GM19193 (cell line): ENCODE results near the gene RNF32.

Experiments
- POLR2A ChIP-seq: IDR thresholded peaks from 4 replicates; pipeline ENCODE4 v1.6.1; 2011; ENCODE audit not compliant: insufficient read depth, insufficient read length; ENCODE audit errors: extremely low read depth

Gene RNF32

DNA sequence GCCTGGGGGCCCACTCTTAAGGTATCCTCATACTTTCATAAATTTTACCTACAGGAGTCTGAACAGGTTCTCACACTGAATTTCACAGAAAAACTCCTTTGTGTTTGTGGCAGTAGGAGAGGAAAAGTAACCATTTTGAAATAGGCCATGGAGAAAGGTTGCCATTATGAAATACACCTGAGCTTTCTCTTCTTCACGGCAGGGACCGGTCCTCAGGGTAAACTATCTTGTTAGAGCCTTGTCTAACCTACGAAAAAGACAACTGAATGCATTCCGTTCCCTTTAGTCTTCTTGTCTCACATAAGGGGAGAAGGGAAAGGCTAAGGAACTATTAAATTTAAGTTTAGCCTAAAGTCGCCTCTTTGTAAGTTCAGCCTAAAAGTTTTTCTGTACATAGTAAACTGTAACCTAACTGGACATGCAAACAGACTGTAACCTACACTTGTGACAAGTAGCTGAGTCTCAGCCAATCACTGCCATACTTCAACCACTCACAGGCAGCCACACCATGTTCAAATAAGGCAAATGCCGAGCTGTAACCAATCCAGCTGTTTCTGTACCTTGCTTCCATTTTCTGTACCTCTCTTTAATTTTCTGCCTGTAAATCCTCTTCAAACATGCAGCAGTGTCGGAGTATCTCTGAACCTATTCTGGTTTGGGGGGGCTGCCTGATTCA is 14.2 kb upstream of the RNF32 start:
- no peak for TF ChIP-seq POLR2A

DNA sequence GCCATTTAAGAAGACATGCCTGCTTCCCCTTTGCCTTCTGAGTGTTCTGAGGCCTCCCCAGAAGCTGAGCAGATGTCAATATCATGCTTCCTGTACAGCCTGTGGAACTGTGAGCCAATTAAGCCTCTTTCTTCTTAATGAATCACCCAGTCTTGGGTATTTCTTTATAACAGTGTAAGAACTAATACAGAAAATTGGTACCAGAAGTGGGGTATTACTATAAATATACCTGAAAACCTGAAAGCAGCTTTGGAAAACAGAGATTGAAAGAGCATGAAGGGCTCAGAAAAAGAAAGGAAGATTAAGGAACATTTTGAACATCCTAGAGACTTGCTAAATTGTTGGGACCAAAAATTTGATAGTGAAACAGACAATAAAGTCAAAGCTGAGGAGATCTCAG is 12.0 kb upstream of the RNF32 start:
- no peak for TF ChIP-seq POLR2A

DNA sequence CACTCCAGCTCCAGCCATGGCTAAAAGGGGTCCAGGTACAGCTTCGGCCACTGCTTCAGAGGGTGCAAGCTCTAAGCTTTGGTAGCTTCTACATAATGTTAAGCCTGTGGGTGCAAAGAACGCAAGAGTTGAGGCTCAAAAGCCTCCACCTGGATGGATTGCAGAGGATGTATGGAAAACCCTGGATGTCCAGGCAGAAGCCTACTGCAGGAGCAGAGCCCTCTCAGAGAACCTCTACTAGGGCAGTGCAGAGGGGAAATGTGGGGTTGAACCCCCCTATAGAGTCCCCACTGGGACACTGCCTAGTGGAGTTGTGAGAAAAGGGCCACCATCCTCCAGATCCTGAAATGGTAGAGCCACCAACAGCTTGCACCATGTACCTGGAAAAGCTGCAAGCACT is 10.7 kb upstream of the RNF32 start:
- no peak for TF ChIP-seq POLR2A

DNA sequence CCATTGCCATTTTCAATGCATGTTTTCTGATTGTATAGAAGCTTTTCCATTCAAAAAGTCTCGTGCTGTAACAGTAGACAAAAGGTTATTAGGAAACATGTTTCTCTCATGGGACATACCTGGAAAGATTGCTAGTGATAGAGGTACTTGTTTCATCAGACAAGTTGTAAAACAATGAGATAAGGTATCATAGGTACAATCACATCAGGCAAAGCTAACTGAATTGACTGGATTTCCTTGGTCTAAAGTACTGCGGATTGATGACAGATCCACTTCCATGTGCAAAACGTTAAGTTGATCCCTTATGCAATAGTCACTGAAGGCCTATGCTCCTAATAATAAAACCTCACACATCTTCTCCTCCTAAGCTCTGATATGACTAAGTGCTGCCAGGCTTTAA is 6.5 kb upstream of the RNF32 start:
- no peak for TF ChIP-seq POLR2A

DNA sequence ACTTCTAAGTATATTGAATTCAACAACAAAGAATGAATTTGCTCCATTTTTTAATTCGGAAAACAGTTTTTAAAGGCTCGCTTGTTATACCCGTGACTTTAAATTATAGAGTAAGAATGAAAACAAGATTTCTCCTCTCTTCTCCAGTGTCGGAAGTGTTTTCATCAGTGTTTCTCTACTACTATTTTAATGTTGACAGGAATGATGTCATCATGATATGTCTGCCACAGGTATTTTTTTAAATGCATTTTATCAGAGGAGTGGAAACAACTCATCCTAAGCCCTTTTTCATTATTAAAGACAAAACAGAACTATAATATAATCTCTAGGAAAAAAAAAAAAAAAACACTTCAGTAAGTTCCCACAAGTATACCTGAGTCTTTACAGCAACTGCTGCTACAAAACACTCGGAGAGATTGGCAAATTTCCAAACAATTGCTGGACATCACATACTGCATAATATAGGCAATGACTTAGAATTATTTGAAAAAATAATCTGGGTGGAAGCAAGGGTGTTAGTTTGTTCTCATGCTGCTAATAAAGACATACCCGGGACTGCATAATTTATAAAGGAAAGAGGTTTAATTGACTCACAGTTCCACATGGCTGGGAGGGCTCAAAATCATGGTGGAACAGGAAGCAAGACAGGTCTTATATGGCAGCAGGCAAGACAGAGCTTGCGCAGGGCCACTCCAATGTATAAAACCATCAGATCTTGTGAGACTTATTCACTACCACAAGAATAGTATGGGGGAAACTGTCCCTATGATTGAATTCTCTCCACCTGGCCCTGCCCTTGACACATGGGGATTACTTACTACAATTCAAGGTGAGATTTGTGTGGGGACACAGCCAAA is 4.8 kb upstream of the RNF32 start:
- TF ChIP-seq POLR2A = no peak

DNA sequence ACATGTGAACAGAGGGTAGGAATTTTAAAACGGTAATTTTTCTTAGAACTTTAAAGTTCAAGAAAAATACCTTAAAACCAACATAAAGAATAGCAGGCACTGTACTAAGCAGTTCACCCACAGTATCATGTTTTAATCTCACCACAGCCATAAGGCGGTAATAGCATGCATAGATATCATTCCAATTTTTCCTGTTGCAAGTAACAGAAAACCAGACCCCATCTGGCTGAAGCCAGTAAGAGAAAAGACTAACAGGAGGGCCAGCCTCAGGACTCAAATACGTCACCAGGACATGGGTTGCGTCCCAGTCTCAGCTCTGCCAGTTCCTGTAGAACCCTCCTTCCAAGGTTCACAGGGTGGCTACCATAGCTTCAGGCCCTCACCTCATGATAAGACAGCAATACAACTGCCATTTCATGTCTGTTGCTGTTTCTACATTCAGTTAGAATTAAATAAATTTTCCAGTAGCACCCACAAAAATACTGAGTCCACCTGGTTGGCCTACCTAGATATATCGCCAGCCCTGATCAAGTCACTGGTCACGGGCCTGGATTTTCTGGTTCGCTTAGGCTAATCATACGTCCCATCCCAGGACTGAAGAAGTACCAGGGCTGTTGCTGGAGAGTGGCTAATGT is 2.0 kb upstream of the RNF32 start:
- TF ChIP-seq POLR2A = no peak

DNA sequence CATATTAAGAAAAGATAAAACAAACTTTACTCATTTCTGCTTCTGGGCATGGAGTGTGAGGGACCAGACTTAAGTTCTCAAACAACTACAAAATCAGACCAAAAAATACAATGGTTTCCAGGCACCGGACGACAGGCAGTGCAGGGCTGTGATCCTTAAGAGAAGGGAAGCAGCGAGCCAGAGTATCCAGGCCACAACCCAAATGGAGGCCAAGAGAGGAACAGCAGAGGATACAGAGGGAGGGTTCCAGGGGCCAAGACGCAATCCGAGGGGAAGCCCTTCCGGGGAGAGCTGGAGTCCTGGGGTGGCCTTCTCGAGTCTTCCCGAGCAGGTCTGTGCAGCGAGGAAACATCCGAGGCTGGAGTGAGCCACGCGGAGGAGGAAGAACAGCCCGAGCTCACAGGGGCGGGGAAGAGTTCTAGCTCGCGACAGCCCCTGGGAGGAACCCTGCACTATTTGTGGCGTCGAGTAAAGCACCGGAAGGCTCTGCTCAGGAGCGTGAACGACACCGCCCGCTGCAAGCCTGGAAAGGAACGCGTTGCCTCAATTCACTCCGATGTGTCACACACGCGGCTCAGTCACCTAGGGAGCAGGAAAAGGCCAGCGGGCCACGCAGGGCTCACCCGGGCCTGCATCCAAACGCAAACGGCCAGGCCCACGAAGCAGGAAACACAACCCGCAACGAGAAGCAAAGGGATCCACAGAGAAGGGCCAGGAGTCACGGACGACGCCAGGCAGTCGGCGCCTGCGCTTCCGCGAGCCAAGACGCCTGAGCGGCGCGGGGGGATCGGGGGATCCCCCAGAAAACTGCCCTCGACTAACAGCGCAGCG is 933 bp upstream of the RNF32 start:
- TF ChIP-seq POLR2A = no peak

DNA sequence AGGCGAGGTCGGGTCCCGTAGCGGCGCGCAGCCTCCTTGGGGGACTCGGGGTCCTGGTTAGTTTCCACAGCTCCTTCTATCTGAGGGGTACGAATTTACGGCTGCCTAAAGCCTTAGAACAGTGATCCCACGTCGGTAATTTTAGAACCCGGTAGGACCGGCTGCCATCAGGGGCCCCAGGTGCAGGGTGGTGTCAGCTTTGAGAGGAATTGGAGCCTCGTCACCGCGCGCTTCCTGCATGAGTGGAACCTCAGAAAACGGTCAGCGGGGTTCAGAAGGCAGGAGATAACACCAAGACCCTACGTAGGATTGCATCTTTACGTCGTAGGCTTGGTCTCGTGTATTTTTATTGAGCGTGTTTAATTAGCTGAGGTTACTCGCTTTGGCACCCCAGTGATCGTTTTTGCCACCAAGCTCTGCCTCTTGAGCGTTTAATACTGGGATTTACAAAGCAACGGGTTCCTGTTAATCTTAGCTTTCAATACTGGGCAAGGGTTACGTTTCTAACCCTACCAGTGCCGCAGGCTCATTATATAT is 443 bp downstream of the RNF32 start:
- TF ChIP-seq POLR2A = peak; percentile 32

DNA sequence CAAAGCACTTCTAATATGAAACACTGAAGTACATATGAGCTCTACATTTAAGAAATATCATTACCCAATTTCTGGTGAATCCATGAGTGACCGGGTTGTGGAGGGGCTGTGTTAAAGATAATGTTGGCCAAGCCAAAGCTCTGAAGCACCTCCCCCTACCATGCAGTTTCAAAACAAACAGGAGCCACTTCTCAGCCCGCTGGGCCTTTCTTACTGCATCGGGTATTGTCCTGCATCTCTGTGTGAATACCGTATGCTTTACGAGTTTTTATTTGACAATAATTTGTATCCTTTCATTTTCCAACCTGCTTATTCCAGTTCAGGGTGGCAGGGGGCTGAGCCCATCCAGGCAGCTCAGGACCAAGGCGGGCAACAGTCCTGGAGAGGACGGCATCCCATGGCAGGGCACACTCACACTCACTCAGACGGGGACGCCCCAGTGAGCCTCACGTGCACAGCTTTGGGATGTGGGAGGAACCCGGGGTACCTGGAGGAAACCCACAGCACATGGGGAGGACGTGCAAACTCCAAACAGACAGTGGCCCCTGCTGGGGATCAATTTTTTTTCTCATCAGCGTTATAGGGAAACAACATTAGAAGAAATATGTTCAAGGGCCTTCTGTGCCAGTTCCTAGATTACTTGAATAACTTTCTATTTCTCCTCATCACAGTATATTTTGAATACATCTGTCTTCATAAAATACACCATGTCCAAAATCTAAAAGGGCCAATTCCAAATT is 1.9 kb downstream of the RNF32 start:
- TF ChIP-seq POLR2A = no peak

DNA sequence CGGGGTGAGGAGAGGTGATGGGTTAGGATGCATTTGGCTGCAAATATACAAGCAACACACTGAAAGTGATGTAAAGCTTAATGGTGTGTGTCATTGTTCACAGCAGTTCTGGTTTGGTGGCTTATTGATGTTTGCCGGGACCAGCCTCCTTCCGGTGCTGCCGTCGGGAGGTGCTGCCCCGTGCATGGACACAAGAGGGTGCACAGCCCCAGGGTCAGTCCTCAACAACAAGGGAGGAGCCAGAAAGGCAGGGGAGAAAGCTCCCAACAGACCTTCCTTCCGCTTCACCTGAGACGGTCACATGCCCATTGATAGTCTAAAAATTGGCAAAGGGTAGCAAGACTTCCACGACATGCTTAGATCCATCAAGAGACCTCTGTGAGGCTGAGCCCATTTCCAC is 9.5 kb downstream of the RNF32 start:
- no peak for TF ChIP-seq POLR2A

DNA sequence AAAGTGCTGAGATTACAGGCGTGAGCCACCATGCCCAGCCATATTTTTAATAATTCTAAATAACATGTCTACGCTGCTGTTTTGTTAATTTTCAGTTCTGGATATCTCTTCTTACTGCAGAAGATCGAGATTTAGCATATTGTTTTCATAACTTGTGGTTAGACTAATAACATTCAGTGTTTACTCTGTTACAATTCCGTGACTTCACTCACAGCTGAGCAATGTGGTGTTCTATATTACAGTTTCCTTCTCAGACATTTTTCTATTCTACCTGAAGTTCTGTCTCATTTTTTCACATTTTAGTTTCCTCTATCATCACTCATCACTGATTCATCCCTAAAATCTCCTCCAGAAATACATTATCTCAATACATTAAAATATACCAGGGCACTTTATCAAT is 10.9 kb downstream of the RNF32 start:
- no peak for TF ChIP-seq POLR2A

DNA sequence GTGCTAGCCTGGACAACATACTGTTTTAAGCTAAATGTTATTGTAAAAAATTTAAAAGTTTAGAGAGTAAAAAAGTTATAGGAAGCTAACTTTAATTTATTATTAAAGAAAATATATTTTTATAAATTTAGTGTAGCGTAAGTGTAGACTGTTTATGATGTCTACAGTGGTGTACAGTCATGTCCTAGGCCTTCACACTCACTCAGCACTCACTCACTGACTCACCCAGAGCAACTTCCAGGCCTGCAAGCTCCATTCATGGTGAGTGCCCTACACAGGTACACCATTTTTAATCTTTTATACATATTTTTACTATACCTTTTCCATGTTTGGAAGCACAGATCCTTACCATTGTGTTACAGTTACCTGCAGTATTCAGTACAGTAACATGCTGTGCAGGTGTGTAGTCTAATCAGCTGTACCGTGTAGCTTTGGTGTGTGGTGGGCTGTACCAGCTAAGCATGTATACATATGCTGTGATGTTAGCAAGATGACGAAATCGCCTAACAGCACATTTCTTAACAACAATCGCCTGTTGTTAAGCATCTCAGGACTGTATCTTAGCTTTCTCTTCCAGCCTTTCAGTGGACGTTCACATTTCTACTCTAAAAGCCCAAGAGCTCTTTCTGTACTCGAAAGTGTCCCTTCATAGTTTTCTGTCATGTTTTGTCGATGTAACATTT is 12.5 kb downstream of the RNF32 start:
- TF ChIP-seq POLR2A = no peak

DNA sequence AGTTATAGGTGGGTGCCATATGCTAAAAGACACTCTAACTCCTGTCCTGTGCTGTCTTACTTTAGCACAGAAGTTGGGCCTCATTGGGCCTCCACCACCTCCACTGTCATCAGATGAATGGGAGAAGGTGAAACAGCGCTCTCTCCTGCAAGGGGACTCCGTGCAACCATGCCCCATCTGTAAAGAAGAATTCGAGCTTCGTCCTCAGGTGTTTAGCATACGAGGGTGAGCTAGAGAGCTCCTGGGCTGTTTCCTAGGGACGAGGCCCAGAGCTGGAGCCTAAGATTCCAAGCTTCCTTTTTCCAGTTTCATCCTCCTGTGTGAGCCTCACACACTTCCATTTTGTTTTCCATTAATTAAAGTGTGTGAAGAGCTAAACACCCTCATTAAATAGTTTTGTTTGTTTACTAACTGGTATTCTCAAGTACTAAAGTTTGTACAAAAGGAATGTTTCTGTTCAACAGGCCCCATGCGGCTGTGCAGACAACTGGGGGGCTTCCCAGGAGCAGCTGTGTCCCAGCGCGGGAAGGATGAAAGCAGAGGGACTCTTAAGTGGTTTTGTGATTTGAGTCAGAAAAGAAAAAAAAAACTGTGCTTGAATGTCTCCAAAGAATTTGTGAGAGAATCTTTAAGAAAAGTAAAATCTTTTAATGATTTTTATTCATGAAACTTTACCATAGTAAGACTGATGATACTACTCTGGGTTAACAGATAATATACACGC is 14.1 kb downstream of the RNF32 start:
- TF ChIP-seq POLR2A = no peak
